Measurements from ENCODE around the gene STX3.

The STX3 gene

DNA sequence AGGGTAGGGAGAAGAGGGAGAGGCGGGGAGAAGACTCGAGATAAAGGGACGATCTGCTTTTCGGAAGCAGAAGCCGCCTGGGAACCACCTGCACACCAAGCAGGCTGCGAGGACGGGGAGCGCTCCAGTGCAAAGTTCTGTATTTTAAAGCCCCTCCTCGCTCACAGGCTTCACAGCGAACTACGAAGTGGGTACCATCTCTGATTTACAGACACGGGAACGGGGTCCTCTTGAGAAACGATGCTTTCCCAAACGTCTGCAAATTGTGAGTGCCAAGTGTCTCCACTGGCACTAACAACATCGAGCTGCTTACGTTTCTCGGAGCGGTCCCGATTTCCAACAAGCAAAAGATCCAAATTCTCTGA, 700 bp upstream of the STX3 start:
- in situ Hi-C loops (cut with HindIII; ENCODE audit: low pct_ligation_motif_present, low sequenced_read_pairs): no loop called here
- no peak overlapping the region for H3K27ac ChIP-seq
- H3K27me3 ChIP-seq (replicated peaks): no peaks in the 10 kb centered on the region
- peak overlapping the region; percentile 88 for H3K4me3 ChIP-seq (ENCODE audit: low read depth, low read length)
- no peak for DNase-seq
- TF ChIP-seq, protein P1, sequence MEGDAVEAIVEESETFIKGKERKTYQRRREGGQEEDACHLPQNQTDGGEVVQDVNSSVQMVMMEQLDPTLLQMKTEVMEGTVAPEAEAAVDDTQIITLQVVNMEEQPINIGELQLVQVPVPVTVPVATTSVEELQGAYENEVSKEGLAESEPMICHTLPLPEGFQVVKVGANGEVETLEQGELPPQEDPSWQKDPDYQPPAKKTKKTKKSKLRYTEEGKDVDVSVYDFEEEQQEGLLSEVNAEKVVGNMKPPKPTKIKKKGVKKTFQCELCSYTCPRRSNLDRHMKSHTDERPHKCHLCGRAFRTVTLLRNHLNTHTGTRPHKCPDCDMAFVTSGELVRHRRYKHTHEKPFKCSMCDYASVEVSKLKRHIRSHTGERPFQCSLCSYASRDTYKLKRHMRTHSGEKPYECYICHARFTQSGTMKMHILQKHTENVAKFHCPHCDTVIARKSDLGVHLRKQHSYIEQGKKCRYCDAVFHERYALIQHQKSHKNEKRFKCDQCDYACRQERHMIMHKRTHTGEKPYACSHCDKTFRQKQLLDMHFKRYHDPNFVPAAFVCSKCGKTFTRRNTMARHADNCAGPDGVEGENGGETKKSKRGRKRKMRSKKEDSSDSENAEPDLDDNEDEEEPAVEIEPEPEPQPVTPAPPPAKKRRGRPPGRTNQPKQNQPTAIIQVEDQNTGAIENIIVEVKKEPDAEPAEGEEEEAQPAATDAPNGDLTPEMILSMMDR (IDR thresholded peaks at IDR 0.05; ENCODE audit: low read depth, low read length, missing control alignments): no peak
- peaks cover 2% of the 10 kb centered on the region for H3K36me3 ChIP-seq (replicated peaks)

- Histone ChIP-seq H3K27ac (peak overlapping the region; percentile 84), H3K4me3 (ENCODE audit: low read depth, low read length) (peak overlapping the region; percentile 88), H3K27me3 (replicated peaks) (no peaks in the 10 kb centered on the region), H3K36me3 (replicated peaks) (peaks cover 2% of the 10 kb centered on the region)
- in situ Hi-C loops (cut with HindIII; ENCODE audit: low pct_ligation_motif_present, low sequenced_read_pairs): no loop called here
- DNase-seq: peak; percentile 70
- TF ChIP-seq, protein P1 (IDR thresholded peaks at IDR 0.05; ENCODE audit: low read depth, low read length, missing control alignments): no peak
Observed at GRCh38 chr11:59755701-59756557, 753 bp downstream of the STX3 start.

DNA sequence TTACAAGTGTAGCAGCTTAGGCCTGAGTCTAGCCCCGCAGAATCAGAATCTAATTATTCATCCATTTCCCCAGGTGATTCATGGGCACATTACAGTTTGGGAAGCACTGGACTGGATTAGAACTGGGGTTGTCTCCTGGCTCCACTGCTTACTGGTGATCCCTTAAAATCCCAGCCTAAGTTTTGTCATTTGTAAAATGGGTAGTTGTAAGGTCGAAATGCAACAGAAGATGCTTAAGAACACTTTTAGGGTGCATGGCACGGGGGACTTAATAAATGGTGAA, 1.3 kb downstream of the STX3 start:
- TF ChIP-seq, protein P1 (IDR thresholded peaks at IDR 0.05; ENCODE audit: low read depth, low read length, missing control alignments): no peak
- Histone ChIP-seq H3K36me3 (replicated peaks) (peaks cover 2% of the 10 kb centered on the region), H3K27me3 (replicated peaks) (no peaks in the 10 kb centered on the region), H3K4me3 (ENCODE audit: low read depth, low read length) (peak overlapping the region; percentile 88), H3K27ac (peak overlapping the region; percentile 84)
- in situ Hi-C loops (cut with HindIII; ENCODE audit: low pct_ligation_motif_present, low sequenced_read_pairs): no loop called here
- DNase-seq: peak; percentile 25

GRCh38 chr11:59756845-59757244, 1.7 kb downstream of the STX3 start:
- Histone ChIP-seq H3K27ac (peak overlapping the region; percentile 84), H3K4me3 (ENCODE audit: low read depth, low read length) (peak overlapping the region; percentile 88), H3K27me3 (replicated peaks) (no peaks in the 10 kb centered on the region), H3K36me3 (replicated peaks) (peaks cover 2% of the 10 kb centered on the region)
- TF ChIP-seq, protein P1 (IDR thresholded peaks at IDR 0.05; ENCODE audit: low read depth, low read length, missing control alignments): no peak
- in situ Hi-C loops (cut with HindIII; ENCODE audit: low pct_ligation_motif_present, low sequenced_read_pairs): no loop called here
- DNase-seq: peak; percentile 23

- DNase-seq: no peak
- no peaks in the 10 kb centered on the region for H3K27me3 ChIP-seq (replicated peaks)
- peaks cover 2% of the 10 kb centered on the region for H3K36me3 ChIP-seq (replicated peaks)
- no peak overlapping the region for H3K27ac ChIP-seq
- TF ChIP-seq, protein P1 (IDR thresholded peaks at IDR 0.05; ENCODE audit: low read depth, low read length, missing control alignments): no peak
- H3K4me3 ChIP-seq (ENCODE audit: low read depth, low read length): no peak overlapping the region
- in situ Hi-C loops (cut with HindIII; ENCODE audit: low pct_ligation_motif_present, low sequenced_read_pairs): no loop called here
Observed at GRCh38 chr11:59758401-59759037, 3.3 kb downstream of the STX3 start.

Data from brain microvascular endothelial cell (primary cell).